HEK293 (cell line): Measurements from ENCODE around the gene CREB5.

ENCODE experiments used
- CTCF ChIA-PET: fragments of 350-600 bp; formaldehyde crosslinking; extraction: SDS; loops from one replicate; lab custom pipeline; 2021; ENCODE audit warnings: antibody characterized with exemption; lab: Yijun Ruan, JAX
- POLR2A ChIA-PET: fragments of 300-600 bp; formaldehyde crosslinking; extraction: SDS; loops from one replicate; lab custom pipeline; 2020; ENCODE audit warnings: antibody characterized with exemption, inconsistent platforms; lab: Yijun Ruan, JAX
- H3K27ac ChIP-seq: fragments of 200-500 bp; sonication (Bioruptor generic); 2 replicates; pipeline ENCODE4 v1.5.1; 2014; ENCODE audit warnings: low read depth, low read length, control low read depth, inconsistent platforms; ENCODE audit errors: extremely low read depth
- H3K36me3 ChIP-seq, 2 experiments: fragments of 200-500 bp in 1 of 2; sonication (Bioruptor generic) in 1 of 2; 1 replicate in 1 of 2; 2 replicates in 1 of 2; pipeline ENCODE4 v1.5.1; 2014 to 2017; ENCODE audit warnings: inconsistent platforms in 2 of 2, low read length in 2 of 2; ENCODE audit not compliant: control insufficient read depth in 2 of 2, insufficient read depth in 1 of 2
- H3K4me1 ChIP-seq: fragments of 200-500 bp; sonication (Bioruptor generic); 2 replicates; pipeline ENCODE4 v1.5.1; 2014; ENCODE audit warnings: mild to moderate bottlenecking, low read length, inconsistent platforms; ENCODE audit not compliant: control insufficient read depth, insufficient read depth
- H3K4me3 ChIP-seq: 2 replicates; pipeline ENCODE4 v1.5.1; 2011; ENCODE audit warnings: low read depth, mild to moderate bottlenecking, control low read depth, low read length, moderate library complexity
- H3K9me3 ChIP-seq: fragments of 200-500 bp; sonication (Bioruptor generic); 2 replicates; pipeline ENCODE4 v1.5.1; 2014; ENCODE audit warnings: low read depth, low read length, inconsistent platforms; ENCODE audit not compliant: control insufficient read depth, insufficient read depth
- MZF1 ChIP-seq: fragments of 450-650 bp; formaldehyde crosslinking; IDR thresholded peaks from 2 replicates; pipeline ENCODE4 v1.5.1; 2017; ENCODE audit warnings: missing biosample characterization, missing genetic modification characterization, borderline replicate concordance
- YY1 ChIP-seq: fragments of 450-650 bp; formaldehyde crosslinking; IDR thresholded peaks from 2 replicates; pipeline ENCODE4 v1.5.1; 2018; ENCODE audit warnings: missing biosample characterization, missing genetic modification characterization
- ZNF169 ChIP-seq: fragments of 450-650 bp; formaldehyde crosslinking; IDR thresholded peaks from 2 replicates; pipeline ENCODE4 v1.5.1; 2016; ENCODE audit warnings: missing biosample characterization, missing genetic modification characterization
- ZNF248 ChIP-seq: fragments of 450-650 bp; formaldehyde crosslinking; IDR thresholded peaks from 2 replicates; pipeline ENCODE4 v1.5.1; 2017; ENCODE audit warnings: missing biosample characterization, missing genetic modification characterization
- ZNF324 ChIP-seq: fragments of 450-650 bp; formaldehyde crosslinking; IDR thresholded peaks from 2 replicates; pipeline ENCODE4 v1.5.1; 2016; ENCODE audit warnings: missing biosample characterization, missing genetic modification characterization
- ZNF426 ChIP-seq: fragments of 450-650 bp; formaldehyde crosslinking; IDR thresholded peaks from 2 replicates; pipeline ENCODE4 v1.5.1; 2017; ENCODE audit warnings: missing biosample characterization, missing genetic modification characterization, mild to moderate bottlenecking, inconsistent platforms, moderate library complexity
- ZNF48 ChIP-seq: fragments of 450-650 bp; formaldehyde crosslinking; IDR thresholded peaks from 2 replicates; pipeline ENCODE4 v1.5.1; 2016; ENCODE audit warnings: missing biosample characterization, missing genetic modification characterization
- ZNF521 ChIP-seq: fragments of 450-650 bp; formaldehyde crosslinking; IDR thresholded peaks from 2 replicates; pipeline ENCODE4 v1.5.1; 2017; ENCODE audit warnings: missing biosample characterization, mild to moderate bottlenecking, missing genetic modification characterization
- ZNF530 ChIP-seq: fragments of 450-650 bp; formaldehyde crosslinking; IDR thresholded peaks from 2 replicates; pipeline ENCODE4 v1.5.1; 2016; ENCODE audit warnings: low read depth, missing biosample characterization, missing genetic modification characterization
- ZNF548 ChIP-seq: fragments of 450-650 bp; formaldehyde crosslinking; IDR thresholded peaks from 2 replicates; pipeline ENCODE4 v1.5.1; 2016; ENCODE audit warnings: missing biosample characterization, missing genetic modification characterization
- ZNF555 ChIP-seq: fragments of 450-650 bp; formaldehyde crosslinking; conservative IDR thresholded peaks from 2 replicates; pipeline ENCODE4 v1.5.1; 2017; ENCODE audit warnings: missing biosample characterization, mild to moderate bottlenecking, missing genetic modification characterization, inconsistent platforms
- ZNF560 ChIP-seq: fragments of 450-650 bp; formaldehyde crosslinking; IDR thresholded peaks from 2 replicates; pipeline ENCODE4 v1.5.1; 2017; ENCODE audit warnings: missing biosample characterization, missing genetic modification characterization, borderline replicate concordance
- ZNF664 ChIP-seq: fragments of 450-650 bp; formaldehyde crosslinking; IDR thresholded peaks from 2 replicates; pipeline ENCODE4 v1.5.1; 2016; ENCODE audit warnings: missing biosample characterization, missing genetic modification characterization
- ZNF76 ChIP-seq: fragments of 450-650 bp; formaldehyde crosslinking; IDR thresholded peaks from 2 replicates; pipeline ENCODE4; 2016; ENCODE audit warnings: low read depth, missing biosample characterization, missing genetic modification characterization, borderline replicate concordance
- ZNF768 ChIP-seq: fragments of 450-650 bp; formaldehyde crosslinking; IDR thresholded peaks from 2 replicates; pipeline ENCODE4 v1.5.1; 2018; ENCODE audit warnings: missing biosample characterization, mild to moderate bottlenecking, missing genetic modification characterization
- ZNF777 ChIP-seq: fragments of 450-650 bp; formaldehyde crosslinking; IDR thresholded peaks from 2 replicates; pipeline ENCODE4 v1.5.1; 2017; ENCODE audit warnings: missing biosample characterization, missing genetic modification characterization, borderline replicate concordance
- ZNF785 ChIP-seq: fragments of 450-650 bp; formaldehyde crosslinking; IDR thresholded peaks from 2 replicates; pipeline ENCODE4 v1.5.1; 2016; ENCODE audit warnings: missing biosample characterization, missing genetic modification characterization
- ZNF830 ChIP-seq: fragments of 450-650 bp; IDR thresholded peaks from 2 replicates; pipeline ENCODE4 v1.5.0; 2018; ENCODE audit warnings: missing biosample characterization, missing genetic modification characterization, low read depth, mild to moderate bottlenecking, moderate library complexity
- TF ChIP-seq, protein P1 (sequence below): fragments of 450-650 bp; formaldehyde crosslinking; IDR thresholded peaks from 2 replicates; pipeline ENCODE4 v1.5.1; 2017; ENCODE audit warnings: missing biosample characterization, missing genetic modification characterization
- TF ChIP-seq, protein P2 (sequence below): fragments of 450-650 bp; formaldehyde crosslinking; IDR thresholded peaks from 2 replicates; pipeline ENCODE4 v1.5.1; 2016; ENCODE audit warnings: missing biosample characterization, missing genetic modification characterization
- TF ChIP-seq, protein P3 (sequence below): fragments of 450-650 bp; formaldehyde crosslinking; optimal IDR thresholded peaks from 2 replicates; pipeline ENCODE3; 2016; ENCODE audit warnings: missing biosample characterization, mild to moderate bottlenecking, missing genetic modification characterization
- TF ChIP-seq, protein P4 (sequence below): fragments of 450-650 bp; IDR thresholded peaks from 2 replicates; pipeline ENCODE4 v1.5.1; 2018; ENCODE audit warnings: missing biosample characterization, mild to moderate bottlenecking, missing genetic modification characterization
- TF ChIP-seq, protein P5 (sequence below): fragments of 450-650 bp; formaldehyde crosslinking; IDR thresholded peaks from 2 replicates; pipeline ENCODE4 v1.5.1; 2016; ENCODE audit warnings: missing biosample characterization, missing genetic modification characterization
- TF ChIP-seq, protein P6 (sequence below): fragments of 450-650 bp; formaldehyde crosslinking; IDR thresholded peaks from 2 replicates; pipeline ENCODE4 v1.5.1; 2016; ENCODE audit warnings: missing biosample characterization, missing genetic modification characterization

Gene CREB5

DNA sequence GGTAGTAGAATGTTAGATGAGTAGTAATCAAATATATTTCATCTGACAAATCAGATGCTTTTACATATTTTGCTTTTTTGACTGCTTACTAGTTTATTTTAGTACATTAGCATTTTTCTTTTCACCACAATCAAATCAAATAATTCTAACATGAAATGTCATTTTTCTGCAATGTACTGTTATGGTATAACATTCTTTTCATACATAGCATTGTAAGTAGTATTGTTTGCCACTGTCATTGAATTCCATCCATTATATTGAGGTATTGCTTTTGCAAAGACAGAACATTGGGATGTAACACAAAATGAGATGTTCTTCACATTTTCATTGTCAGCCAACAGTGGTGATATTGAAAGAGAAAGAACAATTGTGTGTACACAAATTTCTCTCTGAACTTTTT lies 438.4 kb downstream of the CREB5 start:
- no peak overlapping the region for H3K27ac ChIP-seq
- H3K9me3 ChIP-seq: no peaks in the 10 kb centered on the region
- POLR2A ChIA-PET: no interaction called here
- TF ChIP-seq ZNF426 (tag by site-specific recombination) (no peak), ZNF530 (tag by site-specific recombination) (no peak), ZNF664 (tag by site-specific recombination) (no peak), ZNF521 (tag by site-specific recombination) (no peak), MZF1 (tag by site-specific recombination) (no peak), ZNF248 (no peak), ZNF785 (tag by site-specific recombination) (no peak), YY1 (no peak), ZNF555 (tag by site-specific recombination) (no peak), ZNF560 (tag by site-specific recombination) (no peak), ZNF169 (no peak)
- TF ChIP-seq, protein P1, sequence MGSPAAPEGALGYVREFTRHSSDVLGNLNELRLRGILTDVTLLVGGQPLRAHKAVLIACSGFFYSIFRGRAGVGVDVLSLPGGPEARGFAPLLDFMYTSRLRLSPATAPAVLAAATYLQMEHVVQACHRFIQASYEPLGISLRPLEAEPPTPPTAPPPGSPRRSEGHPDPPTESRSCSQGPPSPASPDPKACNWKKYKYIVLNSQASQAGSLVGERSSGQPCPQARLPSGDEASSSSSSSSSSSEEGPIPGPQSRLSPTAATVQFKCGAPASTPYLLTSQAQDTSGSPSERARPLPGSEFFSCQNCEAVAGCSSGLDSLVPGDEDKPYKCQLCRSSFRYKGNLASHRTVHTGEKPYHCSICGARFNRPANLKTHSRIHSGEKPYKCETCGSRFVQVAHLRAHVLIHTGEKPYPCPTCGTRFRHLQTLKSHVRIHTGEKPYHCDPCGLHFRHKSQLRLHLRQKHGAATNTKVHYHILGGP (tag by site-specific recombination): no peak
- TF ChIP-seq, protein P2, sequence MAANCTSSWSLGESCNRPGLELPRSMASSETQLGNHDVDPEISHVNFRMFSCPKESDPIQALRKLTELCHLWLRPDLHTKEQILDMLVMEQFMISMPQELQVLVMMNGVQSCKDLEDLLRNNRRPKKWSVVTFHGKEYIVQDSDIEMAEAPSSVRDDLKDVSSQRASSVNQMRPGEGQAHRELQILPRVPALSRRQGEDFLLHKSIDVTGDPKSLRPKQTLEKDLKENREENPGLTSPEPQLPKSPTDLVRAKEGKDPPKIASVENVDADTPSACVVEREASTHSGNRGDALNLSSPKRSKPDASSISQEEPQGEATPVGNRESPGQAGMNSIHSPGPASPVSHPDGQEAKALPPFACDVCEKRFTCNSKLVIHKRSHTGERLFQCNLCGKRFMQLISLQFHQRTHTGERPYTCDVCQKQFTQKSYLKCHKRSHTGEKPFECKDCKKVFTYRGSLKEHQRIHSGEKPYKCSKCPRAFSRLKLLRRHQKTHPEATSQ (tag by site-specific recombination): no peak
- TF ChIP-seq, protein P3, sequence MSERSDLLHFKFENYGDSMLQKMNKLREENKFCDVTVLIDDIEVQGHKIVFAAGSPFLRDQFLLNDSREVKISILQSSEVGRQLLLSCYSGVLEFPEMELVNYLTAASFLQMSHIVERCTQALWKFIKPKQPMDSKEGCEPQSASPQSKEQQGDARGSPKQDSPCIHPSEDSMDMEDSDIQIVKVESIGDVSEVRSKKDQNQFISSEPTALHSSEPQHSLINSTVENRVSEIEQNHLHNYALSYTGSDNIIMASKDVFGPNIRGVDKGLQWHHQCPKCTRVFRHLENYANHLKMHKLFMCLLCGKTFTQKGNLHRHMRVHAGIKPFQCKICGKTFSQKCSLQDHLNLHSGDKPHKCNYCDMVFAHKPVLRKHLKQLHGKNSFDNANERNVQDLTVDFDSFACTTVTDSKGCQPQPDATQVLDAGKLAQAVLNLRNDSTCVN (tag by site-specific recombination): no peak
- TF ChIP-seq, all 188 proteins: peak for 0
- Histone ChIP-seq H3K4me1 (peaks cover 13% of the 10 kb centered on the region), H3K36me3 (no peaks in the 10 kb centered on the region), H3K4me3 (no peak overlapping the region)
- CTCF ChIA-PET: interaction anchor here (1.4 kb wide), 1 partner anchor 11 kb away, joined by 4 read pairs; no protein-coding TSS in a partner anchor

DNA sequence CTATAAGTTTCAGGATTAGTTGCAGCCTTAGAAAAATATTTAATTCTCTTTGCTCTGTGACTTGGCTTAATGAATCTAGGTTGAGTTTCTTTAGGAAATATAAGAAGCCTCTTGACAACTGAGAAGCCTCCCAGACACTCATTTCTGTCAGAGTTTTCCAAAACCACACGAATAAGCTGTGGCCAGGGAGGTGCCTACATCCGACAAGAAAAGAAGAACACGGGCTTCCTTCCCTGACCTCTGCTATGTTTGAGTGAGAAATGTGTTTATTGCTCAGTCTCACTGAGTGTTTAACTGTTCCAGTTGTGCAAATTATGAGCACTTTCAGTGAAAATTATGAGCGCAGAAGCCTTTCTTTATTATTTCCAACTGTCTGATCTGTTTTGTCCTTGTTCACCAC lies 440.8 kb downstream of the CREB5 start:
- CTCF ChIA-PET: interaction anchor here (0.5 to 3.3 kb wide), 5 partner anchors 8 to 69 kb away, joined by 3 to 24 read pairs (median 6); no protein-coding TSS in a partner anchor
- Histone ChIP-seq H3K4me3 (no peak overlapping the region), H3K9me3 (no peaks in the 10 kb centered on the region), H3K27ac (no peak overlapping the region), H3K36me3 (no peaks in the 10 kb centered on the region), H3K4me1 (peaks cover 17% of the 10 kb centered on the region)
- TF ChIP-seq ZNF324 (no peak), ZNF248 (no peak), YY1 (no peak), ZNF777 (tag by site-specific recombination) (no peak), ZNF548 (tag by site-specific recombination) (no peak), ZNF768 (tag by site-specific recombination) (no peak), ZNF76 (tag by site-specific recombination) (no peak), ZNF48 (tag by site-specific recombination) (no peak), ZNF830 (no peak)
- TF ChIP-seq, protein P4, sequence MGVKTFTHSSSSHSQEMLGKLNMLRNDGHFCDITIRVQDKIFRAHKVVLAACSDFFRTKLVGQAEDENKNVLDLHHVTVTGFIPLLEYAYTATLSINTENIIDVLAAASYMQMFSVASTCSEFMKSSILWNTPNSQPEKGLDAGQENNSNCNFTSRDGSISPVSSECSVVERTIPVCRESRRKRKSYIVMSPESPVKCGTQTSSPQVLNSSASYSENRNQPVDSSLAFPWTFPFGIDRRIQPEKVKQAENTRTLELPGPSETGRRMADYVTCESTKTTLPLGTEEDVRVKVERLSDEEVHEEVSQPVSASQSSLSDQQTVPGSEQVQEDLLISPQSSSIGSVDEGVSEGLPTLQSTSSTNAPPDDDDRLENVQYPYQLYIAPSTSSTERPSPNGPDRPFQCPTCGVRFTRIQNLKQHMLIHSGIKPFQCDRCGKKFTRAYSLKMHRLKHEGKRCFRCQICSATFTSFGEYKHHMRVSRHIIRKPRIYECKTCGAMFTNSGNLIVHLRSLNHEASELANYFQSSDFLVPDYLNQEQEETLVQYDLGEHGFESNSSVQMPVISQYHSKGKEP (tag by site-specific recombination): no peak
- TF ChIP-seq, protein P5, sequence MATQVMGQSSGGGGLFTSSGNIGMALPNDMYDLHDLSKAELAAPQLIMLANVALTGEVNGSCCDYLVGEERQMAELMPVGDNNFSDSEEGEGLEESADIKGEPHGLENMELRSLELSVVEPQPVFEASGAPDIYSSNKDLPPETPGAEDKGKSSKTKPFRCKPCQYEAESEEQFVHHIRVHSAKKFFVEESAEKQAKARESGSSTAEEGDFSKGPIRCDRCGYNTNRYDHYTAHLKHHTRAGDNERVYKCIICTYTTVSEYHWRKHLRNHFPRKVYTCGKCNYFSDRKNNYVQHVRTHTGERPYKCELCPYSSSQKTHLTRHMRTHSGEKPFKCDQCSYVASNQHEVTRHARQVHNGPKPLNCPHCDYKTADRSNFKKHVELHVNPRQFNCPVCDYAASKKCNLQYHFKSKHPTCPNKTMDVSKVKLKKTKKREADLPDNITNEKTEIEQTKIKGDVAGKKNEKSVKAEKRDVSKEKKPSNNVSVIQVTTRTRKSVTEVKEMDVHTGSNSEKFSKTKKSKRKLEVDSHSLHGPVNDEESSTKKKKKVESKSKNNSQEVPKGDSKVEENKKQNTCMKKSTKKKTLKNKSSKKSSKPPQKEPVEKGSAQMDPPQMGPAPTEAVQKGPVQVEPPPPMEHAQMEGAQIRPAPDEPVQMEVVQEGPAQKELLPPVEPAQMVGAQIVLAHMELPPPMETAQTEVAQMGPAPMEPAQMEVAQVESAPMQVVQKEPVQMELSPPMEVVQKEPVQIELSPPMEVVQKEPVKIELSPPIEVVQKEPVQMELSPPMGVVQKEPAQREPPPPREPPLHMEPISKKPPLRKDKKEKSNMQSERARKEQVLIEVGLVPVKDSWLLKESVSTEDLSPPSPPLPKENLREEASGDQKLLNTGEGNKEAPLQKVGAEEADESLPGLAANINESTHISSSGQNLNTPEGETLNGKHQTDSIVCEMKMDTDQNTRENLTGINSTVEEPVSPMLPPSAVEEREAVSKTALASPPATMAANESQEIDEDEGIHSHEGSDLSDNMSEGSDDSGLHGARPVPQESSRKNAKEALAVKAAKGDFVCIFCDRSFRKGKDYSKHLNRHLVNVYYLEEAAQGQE (tag by site-specific recombination): no peak
- TF ChIP-seq, protein P6, sequence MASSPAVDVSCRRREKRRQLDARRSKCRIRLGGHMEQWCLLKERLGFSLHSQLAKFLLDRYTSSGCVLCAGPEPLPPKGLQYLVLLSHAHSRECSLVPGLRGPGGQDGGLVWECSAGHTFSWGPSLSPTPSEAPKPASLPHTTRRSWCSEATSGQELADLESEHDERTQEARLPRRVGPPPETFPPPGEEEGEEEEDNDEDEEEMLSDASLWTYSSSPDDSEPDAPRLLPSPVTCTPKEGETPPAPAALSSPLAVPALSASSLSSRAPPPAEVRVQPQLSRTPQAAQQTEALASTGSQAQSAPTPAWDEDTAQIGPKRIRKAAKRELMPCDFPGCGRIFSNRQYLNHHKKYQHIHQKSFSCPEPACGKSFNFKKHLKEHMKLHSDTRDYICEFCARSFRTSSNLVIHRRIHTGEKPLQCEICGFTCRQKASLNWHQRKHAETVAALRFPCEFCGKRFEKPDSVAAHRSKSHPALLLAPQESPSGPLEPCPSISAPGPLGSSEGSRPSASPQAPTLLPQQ: no peak
- POLR2A ChIA-PET: no interaction called here
